NCI-H2171 (cell line): ENCODE data around the gene MYB.

Experiments
- DNase-seq: peaks from one replicate; lab custom pipeline; 2025; lab: John Stamatoyannopoulos, UW

MYB gene

DNA sequence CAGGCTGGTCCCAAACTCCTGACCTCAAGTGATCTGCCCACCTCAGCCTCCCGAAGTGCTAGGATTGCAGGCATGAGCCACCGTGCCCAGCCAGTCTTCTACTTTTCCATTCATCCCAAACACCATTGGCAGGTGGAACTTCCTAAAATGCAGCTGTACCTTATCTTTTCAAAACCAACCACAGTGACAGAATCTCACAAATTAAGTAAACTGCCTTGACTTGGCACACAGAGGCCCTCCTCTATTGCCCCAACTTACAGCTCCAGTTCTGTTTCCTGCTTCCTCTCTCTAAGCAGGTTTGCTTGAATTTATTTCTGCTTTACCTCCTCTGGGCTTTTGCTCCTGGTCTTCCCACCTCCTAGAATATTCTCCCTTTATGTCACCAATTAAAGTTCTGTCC lies 7.6 kb downstream of the MYB start:
- DNase-seq = no peak

- no peak for DNase-seq
Observed at GRCh38 chr6:135189344-135189743, 8.2 kb downstream of the MYB start.

GRCh38 chr6:135191508-135192255 lies 10.6 kb downstream of the MYB start:
- no peak for DNase-seq

- DNase-seq = no peak
Observed at GRCh38 chr6:135192256-135193174, 11.4 kb downstream of the MYB start.

DNA sequence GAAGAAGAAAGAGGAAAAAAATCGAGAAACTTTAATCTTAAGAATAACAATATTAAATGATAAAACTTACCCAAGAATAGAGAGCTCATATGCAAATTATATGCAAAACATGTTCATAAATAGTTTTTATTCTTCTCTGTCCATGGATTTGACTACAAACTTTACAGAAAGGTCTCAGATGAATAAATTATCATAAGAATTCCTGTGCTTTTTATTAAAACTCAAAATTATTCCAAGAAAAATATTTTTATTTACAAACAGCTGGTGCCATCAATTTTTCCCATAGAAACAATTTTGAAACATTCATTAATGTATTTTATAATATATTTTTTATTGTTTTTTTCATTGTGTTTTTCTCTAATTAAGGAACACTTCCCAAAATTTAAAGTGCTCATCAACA lies 12.1 kb downstream of the MYB start:
- DNase-seq = no peak

GRCh38 chr6:135195041-135195440 lies 13.9 kb downstream of the MYB start:
- DNase-seq = no peak

- no peak for DNase-seq
Observed at GRCh38 chr6:135195522-135195921, 14.4 kb downstream of the MYB start.

GRCh38 chr6:135196739-135197510 lies 15.8 kb downstream of the MYB start:
- DNase-seq = no peak

GRCh38 chr6:135202836-135203235 lies 21.7 kb downstream of the MYB start:
- DNase-seq = no peak

DNA sequence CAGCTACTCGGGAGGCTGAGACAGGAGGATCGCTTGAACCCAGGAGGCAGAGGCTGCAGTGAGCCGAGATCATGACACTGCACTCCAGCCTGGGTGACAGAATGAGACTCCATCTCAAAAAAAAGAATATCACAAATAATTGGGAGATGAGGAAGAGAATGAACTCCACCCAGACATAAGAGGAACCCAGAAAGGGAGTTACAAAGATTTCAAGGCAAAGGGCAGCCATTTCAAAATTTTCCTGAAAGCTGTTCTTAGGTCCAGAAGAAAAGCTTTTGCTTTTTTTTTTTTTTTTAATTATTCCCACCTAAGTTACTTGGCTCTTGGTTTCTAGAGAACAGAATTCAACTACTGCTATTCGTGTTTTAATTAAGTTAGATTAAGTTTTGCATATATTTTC lies 23.8 kb downstream of the MYB start:
- no peak for DNase-seq

DNA sequence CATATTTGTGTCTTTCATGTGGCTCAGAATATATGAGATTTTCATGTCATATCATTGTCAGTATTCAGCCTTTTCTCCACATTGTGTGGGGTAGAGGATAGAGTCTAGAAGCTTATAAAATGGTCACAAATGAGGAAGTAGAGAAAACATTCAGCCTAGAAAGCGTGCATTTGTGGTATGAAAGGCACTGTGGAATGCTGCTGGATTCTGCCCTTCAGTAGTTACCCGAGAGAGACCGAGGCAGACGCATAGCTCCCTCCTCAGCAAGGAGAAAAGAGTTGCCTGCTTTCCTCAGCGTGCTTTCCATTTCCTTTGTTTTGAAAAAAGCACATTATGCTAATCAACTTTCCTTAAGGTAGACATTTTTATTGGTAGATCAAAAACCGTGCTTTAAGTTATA lies 28.7 kb downstream of the MYB start:
- DNase-seq = no peak

DNA sequence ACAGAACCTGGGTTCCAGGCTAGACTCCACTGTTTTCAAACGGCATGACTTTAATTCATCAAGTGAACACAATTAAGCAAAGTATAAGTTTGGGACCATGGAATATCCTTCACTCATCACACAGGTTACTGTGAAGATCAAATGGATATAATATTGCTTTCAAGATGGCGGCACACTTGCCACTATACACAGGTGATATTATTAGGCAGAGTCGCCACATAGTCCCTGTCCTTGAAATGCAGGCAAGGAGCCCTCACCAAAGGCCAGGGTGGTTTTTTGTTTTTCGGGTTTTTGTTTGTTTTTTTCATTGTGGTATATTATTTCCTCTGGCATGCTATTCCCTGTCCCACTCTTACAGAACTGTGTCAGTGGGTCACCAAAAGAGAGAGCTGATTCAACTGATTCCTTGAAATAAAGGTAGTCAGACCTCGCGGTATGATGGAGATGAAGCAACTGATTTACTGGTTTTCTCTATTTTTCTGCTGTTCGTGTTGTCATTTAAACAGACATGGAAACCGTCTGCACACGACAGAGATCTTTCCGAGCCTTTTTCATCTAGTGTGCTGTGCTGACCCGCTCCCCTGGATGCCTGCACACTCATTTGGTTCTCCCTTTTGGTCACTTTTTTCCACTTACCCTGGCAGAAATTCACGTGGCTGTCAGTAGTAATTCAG lies 29.7 kb downstream of the MYB start:
- DNase-seq = no peak

DNA sequence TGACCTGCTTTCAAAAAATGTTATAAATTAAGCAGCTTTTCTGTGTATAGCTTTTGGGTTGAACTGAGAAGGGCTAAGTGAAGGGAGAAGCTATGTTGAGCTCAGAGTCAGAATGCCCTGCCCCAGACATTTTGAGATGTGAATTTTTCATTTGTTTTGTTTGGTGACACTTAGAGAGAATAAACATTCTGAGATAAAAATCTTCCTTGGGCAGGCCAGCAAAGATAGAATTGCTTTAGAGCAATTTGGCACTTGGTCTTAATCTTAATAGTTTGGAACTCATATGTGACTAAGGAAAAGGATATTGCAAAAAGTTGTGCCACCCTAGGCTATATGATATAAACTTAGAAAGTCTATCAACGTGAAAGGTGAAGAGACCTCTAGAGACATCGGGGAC lies 30.2 kb downstream of the MYB start:
- no peak for DNase-seq

- no peak for DNase-seq
Observed at GRCh38 chr6:135212020-135212806, 31.1 kb downstream of the MYB start.

- DNase-seq = no peak
Observed at GRCh38 chr6:135212935-135213334, 31.8 kb downstream of the MYB start.

DNA sequence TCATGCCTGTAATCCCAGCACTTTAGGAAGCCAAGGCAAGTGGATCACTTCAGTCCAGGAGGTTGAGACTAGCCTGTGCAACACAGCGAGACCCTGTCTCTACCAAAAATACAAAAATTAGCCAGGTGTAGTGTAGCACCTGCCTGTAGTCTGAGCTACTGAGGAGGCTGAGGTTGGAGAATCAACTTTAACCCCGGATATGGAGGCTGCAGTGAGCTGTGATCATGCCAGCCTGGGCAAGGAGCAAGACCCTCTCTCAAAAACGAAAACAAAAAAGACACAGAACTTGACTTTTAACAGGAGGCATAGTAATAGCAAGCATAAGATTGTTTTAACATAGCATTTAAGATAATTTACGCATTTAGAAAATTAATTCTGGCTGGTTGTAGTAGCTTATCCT lies 32.5 kb downstream of the MYB start:
- DNase-seq = no peak

GRCh38 chr6:135215160-135215559 lies 34.1 kb downstream of the MYB start:
- DNase-seq = no peak

DNA sequence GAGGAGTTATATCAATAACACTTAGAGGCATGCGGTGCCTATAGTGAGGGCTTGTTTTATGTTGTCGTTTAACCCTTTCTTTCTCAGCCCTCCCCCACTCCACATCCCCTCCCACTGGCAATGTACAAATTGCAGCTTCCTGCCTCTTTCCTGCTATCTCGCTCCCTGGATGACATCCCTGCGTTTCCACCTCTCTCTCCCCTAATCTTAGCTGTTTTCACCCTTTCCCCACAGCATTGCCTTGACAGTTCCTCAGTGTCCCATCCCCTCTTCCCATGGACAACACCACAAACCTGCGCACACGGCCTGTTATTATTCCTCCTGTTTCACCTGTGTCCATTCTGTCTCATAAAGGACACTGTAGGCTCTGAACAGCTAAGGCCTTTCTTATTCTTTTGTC lies 34.5 kb downstream of the MYB start:
- DNase-seq = no peak

DNA sequence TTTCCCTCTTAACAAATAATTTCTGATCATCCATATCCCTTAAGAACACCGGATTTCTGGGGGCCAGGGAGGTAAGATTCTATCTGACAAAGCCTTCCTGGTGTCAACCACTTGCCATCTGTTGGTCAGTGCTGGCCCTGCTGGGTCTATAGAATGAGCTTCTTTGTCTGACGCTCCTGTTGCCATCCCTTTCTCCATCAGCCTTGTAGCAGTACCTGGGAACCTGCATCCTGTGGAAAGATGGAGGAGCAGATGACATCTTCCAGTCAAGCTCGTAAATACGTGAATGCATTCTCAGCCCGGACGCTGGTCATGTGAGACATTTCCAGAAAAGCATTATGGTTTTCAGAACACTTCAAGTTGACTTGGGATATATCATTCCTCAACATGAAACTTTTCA lies 36.6 kb downstream of the MYB start:
- no peak for DNase-seq

DNA sequence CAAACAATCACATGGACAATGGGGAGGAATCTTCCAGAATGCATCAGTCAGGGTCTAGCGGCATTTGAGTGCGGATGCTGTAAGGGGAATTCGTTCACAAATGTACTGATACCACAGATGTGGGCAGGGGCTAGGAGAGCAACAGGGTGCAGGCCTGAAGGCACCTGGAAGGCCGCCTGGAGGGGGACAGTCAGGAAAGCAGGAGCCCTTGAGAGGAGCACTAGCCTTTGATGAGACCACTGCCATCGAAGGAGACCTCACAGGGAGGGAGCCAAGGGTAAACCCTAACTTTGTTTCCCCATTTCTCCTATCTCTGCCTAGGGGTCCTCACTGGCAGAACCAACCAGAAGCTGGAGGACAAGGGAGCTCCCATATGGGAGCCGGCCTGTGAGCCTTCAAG lies 38.2 kb downstream of the MYB start:
- no peak for DNase-seq

GRCh38 chr6:135221042-135221441 lies 39.9 kb downstream of the MYB start:
- no peak for DNase-seq
